GM18498 (cell line): ENCODE results near the gene GALM.
"Not testable (repeated sequence)": the region's sequence is repeated elsewhere in the genome, so short reads cannot be mapped to it uniquely, and the experiment has no call there.

Experiments used
- ATAC-seq: cut with Tn5 transposase; IDR thresholded peaks from one replicate; pipeline ENCODE4 v1.9.1; 2021; ENCODE audit warnings: mild to moderate bottlenecking, moderate library complexity; ENCODE audit not compliant: unreplicated experiment

Gene GALM

DNA sequence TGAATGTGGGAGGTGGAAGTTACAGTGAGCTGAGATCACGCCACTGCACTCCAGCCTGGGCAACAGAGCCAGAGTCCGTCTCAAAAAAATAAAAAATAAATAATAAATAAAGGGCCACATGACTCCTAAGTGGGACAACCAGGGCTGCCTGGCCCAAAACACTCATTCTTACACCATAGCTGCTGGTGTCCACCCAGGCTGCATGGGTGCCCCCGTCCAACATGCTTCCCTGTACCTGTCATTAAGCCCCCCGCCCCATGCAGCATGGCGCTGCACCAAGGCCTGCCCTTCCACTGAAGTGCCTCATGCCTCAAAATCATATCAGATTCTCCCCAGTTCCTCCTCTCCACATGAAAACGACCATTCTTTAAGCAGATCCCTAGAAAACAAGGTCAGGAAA, 10.8 kb downstream of the GALM start:
- ATAC-seq: no peak

DNA sequence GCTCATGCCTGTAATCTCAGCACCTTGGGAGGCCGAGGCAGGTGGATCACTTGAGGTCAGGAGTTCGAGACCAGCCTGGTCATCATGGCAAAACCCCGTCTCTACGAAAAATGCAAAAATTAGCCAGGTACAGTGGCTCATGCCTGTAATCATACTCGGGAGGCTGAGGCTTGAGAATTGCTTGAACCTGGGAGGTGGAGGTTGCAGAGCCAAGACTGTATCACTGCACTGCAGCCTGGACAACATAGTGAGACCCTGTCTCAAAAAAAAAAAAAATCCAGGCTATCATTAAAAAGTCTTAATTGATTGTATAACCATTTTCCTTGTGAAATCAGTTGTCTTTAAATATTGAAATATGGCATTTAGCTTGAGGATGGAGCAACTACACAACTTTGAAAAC, 15.0 kb downstream of the GALM start:
- ATAC-seq: not testable (repeated sequence)

DNA sequence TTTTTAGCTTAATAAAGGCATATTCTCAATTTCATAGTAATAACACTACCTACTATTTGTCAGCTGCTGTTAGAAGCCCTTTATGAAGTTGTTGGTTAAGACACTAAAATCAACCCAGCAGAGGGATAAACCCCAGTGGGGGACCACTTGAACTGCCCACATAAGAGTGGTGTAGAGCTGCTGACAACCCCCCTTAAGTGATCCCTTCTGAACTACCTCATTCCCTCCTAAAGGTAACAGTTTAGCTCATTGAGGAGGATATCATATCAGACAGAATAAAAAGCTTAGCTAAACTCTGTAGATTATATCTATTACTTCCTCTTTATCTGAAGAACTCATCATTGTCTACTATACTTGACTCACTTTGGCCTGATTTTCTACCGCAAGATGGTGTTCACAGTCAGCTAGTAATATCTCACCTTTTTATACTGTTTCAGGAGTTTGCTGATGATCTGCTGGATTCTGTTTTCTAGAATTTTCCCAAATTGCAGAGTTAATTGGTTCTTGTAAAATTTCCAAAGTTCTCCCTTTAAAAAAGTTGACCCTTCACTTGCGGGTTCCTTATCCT, 16.2 kb downstream of the GALM start:
- no peak for ATAC-seq

DNA sequence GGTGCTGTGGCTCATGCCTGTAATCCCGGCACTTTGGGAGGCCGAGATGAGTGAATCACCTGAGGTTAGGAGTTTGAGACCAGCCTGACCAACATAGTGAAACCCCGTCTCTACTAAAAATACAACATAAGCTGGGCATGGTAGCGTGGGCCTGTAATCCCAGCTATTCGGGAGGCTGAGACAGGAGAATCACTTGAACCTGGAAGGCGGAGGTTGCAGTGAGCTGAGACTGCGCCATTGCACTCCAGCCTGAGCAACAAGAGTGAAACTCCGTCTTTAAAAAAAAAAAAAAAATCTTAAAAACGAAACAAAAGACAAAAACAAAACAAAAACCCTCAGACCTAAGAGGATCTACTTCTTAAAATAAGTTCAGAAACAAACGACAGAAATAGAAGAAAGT, 16.7 kb downstream of the GALM start:
- not testable (repeated sequence) for ATAC-seq

DNA sequence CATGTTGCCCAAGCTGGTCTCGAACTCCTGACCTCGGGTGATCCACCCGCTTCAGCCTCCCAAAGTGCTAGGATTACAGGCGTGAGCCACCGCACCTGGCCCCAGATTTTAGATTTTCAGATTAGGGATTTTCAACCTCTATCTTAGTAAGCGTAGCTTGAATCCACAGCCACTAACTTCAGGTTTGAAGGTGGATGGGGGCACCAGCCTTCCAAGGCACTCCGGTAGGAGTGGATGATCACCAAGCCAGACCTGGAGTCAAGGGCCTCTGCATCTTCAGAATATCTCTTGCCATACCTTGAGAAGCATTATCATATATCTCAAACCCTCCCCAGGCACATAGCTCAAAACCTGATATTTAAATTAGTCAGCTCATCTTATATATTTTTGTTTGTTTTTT, 17.9 kb downstream of the GALM start:
- no peak for ATAC-seq

DNA sequence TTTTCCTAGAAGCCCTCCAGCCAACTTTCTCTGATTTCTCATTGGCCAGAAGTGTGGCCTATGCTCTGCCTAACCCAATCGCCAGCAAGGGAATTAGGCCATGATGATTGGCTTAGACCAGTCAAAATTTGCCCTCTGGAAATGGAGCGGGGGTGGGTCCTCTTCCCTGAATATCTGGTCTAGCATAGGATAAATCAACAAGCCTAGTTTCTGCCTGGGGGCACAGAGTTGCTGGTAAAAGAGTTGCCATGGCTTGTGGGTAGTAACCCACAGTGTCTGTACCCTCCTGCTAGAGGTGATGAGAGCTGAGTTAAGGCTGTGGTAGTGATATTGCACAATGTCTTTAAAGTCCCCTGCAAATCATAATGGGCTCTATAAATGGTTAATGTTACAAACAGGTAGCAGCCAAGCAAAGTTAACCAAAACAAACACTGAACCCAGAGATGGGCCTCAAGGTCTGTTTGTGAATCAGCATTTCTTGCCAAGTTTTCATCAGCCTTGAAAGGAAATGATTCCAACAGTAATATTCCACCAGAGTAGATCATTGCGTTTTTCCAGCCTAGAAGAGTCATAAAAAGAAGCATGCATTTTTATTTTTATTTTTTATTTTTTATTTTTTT, 19.3 kb downstream of the GALM start:
- no peak for ATAC-seq

DNA sequence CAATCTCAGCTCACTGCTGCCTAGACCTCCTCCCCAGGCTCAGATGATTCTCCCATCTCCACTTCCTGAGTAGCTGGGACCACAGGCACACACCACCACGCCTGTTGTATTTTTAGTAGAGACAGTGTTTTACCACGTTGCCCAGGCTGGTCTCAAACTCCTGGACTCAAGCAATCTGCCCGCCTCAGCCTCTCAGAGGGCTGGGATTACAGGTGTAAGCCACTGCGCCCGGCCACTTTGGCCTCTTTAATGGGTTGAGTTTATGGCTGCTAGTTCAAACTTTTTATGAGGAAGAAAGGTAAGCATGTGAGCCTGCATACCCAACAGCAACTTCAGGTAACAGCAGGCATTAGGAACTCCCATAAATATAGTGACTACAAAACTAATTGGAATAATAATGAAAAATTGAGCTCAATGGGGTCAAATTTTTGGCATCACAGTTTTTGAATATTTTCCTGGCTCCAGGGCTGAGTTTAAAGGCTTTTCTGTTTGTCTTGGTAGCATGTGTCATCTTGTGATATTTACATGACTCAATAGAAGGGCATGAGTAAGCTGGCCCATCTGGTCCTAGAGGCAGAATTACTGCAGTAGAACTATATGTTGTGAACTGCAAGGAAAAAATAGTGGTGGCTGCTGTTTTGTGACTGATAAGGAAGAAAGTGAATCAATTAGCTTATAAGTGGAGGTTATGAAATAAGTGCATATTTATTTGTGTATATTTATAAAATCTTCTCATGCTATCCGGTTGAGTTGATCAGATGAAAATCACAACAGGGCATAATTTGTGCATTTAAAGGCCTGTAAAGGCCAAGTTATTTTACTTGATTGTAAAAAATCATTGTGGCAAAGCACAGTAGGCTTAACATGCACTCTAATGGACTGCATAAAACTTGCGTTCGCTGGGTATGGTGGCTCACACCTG, 24.8 kb downstream of the GALM start:
- ATAC-seq: no peak

DNA sequence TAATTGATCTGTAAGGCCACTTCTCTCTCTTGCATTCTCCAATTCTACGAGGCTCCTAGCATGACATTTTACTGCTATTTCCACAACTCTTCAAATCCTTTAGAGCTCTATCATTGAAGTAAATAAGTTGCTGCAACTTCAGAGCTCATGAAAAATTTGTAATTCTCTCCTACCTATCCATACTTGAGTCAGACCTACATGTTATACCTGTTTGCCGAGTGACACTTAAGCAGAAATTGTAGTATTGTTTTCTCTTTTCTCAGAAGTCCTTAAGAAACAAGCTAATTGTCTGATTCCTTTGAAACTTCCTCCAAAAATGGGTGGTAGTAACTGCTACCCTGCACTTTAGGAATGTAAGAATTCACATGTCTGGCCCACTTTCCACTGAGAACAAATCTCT, 26.1 kb downstream of the GALM start:
- ATAC-seq: no peak

DNA sequence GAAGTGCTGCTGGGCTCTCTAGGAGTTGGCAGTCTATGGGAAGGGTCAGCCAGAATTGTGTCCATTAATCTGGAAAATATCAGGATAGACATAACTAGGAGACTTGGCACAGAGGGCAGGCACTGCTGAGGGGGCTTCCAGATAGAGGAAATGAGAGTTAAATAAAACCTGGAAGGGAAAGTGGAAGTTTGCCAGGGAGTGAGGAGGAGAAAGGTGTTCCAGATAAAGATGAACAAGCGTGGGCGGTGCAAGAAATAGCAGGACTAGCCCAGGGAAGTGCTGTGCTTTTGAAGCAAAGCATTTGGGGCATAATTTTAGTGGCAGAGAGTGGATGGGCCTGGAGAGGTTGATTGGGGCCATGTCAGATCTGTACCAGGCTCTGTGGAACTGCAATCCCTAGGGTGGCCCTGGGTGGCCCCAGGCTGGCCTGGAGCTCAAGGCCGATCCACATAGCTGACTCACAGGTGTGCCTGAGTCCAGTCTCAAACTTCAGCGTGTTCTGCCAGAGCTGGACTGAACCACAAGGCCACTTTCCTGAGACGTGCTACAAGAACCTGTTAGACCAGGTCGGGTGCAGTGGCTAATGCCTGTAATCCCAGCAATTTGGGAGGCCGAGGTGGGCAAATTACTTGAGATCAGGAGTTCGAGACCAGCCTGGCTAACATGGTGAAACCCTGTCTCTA, 26.9 kb downstream of the GALM start:
- ATAC-seq: no peak

DNA sequence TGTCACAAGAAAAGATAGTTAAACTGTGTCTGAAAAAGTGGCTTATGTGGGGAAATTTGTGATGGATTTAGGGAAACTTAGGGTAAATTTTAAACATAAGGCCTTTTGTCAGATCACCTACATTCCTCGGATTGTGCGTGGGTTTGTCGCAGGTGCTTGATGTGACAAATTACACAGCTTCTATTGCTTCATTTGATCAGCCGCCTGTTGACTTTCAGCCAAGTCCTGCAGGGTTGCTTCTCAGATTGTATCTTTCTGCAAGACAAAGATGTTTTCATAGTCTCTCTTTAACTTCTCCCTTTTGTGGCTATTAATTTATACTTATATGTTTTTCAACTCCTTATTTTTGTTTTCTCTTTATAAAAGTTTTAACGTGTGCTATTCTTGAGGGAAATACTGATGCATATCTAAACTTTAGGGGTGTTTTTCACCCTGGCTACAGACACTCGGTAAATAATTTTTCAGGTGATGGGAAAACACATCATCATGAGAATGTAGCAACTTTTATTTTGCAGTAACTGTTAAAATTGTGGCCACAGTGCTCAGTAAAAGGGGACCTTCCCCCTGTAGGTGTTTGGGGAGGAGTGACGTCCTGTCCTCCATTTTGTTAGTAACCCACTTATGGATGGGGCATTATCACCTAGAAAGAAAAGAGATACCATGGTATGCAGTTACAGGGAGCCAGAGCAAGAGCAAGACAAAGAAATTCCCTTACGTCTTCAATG, 31.4 kb downstream of the GALM start:
- ATAC-seq: no peak

DNA sequence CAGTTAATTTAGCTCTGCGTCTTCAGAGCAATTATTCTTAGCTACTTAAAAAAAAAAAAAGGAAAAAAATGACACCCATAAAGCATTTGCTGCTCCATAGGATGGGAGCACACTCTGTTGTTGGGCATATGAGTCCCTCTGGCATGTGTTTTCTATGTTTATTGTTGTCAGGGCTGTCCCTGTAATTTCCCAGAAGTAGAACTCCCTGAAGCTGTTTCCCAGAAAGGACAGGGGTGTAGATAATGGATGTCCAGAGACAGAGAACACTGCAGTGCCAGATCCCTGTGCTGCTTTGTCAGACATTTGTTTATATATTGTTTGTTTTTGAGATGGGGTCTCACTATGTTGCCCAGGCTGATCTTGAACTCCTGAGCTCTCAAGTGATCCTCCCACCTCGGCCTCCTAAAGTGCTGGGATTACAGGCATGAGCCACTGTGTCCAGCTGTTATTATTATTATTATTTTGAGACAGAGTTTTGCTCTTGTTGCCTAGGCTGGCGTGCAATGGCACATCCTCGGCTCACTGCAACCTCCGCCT, 32.6 kb downstream of the GALM start:
- ATAC-seq: no peak

DNA sequence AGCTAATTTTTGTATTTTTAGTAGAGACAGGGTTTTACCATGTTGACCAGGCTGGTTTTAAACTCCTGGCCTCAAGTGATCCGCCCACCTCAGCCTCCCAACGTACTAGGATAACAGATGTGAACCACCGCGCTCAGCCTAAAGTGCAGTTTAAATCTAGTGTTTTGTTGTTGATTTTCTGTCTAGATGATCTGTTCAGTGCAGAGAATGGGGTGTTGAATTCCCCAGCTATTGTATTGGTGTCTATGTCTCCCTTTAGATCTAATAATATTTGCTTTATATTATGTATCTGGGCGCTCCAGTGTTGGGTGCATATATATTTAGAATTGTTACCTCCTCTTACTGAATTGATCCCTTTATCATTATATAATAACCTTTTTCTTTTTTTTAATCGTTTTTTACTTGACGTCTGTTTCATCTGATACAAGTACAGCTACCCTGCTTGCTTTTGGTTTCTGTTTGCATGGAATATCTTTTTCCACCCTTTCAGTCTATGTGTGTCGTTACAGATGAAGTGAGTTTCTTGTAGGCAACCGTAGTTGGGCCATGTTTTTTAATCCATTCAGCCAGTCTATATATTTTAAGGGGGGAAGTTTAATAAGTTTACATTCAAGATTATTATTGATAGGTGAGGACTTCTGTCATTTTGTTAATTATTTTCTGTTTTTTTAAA, 34.3 kb downstream of the GALM start:
- ATAC-seq: no peak

DNA sequence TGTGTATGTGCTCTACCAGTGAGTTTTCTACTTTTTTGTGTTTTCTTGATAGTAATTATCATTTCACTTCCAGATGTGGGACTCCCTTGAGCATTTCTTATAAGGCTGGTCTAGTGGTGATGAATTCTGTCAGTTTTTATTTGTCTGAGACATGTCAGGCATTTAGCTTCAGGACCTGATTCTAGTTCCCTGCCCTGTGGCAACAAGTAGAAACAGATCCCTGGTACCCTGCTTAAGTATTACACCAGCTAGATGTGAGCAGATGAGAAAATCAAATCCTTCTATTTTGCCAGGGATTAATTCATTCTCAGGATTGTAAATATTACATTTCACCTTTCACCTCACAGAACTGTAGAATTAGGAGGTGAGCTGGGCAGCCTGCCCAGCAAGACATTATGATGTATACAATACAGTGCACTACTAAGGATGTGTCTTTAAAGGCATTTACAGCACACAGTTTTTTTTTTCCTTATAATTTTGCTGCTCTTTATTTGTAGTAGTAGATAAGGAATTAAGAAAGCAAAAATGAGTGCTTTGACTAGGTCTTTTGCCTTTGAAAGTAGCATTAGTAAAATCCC, 35.1 kb downstream of the GALM start:
- no peak for ATAC-seq

DNA sequence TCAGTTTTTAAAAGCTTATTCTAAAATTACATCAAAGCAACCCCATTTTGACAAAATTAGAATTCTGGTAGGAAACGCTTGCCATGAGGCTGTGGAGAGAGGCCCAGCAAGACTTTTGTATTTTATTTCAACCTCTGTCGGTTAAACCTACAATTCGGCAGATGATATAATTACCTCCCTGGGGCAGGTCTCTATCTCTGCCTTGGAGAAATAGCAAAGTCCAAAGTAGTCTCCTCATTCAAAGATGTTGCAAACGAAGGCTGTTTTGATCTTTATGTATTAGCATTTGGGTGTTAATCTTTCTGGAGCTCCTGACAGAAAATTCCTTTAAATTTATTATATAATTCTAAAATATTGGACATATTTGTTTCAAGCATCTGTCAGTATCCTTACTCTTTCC, 35.6 kb downstream of the GALM start:
- ATAC-seq: no peak

DNA sequence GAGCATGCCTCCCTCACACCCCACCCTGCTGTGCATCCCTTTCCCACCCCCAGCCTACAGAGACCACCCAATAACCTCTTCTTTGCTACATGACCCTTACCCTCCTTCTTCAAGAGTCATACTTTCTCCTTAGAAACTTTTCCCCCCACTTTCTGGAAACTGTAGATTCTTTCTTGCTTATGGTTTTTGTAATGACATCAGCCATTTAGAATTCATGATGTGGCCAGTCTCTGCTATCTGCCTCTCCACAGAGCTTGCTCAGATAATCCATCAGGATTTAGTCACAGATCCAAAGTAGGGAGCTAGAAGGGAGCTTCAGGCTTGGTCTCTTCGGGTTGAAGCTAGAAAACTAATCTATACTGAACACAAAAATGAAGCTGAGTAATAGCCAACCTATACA, 36.5 kb downstream of the GALM start:
- no peak for ATAC-seq

DNA sequence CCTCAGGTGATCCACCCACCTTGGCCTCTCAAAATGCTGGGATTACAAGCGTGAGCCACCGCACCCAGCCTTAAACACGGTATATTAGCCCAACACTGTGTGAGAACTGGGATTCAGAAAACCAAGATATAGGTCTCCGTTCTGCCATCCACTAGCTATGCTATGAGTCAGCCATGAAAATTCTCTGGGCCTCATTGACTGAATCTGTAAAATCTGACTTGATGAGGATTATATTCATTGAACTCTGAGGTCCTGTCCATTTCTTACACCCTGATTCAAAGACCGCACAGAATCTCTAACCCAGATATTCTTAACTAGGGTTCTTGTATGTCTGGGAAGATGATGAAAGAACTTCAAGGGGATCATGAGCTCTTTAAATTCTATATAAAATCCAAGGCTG, 37.4 kb downstream of the GALM start:
- not testable (repeated sequence) for ATAC-seq

DNA sequence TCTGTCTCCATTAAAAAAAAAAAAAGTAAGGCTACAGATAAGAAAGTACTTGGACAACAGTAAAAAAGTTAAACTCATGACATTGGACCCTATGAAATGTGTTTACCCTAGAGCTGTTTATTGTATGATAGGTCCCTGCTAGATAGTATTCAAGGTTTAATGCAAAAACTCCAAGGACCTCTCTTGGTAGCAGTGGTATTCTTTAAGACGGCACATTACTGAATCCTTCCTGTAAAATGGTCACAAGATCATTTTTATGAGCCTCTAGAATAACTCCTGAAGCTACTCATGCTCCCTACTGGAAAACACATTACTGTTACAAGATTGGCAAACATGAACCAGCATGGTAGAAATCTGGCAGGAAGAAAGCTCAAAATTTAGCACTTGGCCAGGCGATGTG, 38.8 kb downstream of the GALM start:
- no peak for ATAC-seq

DNA sequence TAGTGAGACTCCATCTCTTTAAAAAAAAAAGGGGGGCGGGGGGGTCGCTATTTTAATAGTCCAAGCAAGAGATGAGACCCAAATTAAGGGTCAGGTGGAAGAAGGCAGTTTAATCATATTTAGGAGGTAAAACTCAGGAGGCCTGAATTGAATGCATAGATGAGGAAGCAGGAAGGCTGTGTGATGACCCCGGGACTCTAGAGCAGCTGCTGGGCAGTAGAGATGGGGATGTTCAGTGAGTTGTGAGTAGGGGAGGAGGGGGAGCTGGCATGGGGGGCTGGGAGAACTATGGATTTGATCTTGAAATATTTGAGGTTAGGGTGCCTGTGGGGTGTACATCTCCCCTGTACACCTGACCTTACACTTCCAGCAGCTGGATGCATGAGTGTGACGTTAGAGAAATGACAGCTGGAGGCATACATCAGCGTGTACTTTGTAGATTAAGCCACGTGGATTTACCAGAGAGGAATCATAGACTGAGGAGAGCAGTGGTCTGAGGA, 41.0 kb downstream of the GALM start:
- ATAC-seq: no peak

DNA sequence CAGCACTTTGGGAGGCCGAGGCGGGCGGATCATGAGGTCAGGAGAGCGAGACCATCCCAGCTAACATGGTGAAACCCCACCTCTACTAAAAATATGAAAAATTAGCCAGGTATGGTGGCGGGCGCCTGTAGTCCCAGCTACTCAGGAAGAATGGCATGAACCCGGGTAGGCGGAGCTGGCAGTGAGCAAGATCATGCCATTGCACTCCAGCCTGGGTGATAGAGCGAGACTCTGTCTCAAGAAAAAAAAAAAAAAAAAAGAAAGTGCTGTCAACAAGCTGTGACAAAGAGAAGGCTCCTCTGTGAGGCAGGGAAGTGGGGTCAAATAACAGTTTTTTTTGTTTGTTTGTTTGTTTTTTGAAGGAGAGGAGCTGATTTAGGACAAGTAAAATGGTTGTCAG, 42.6 kb downstream of the GALM start:
- ATAC-seq: not testable (repeated sequence)
